AG08395 (cell line): Measurements from ENCODE around the gene SLC9A3.

Experiments used
- DNase-seq: peaks from one replicate; pipeline ENCODE4 v3.0.0; 2012; ENCODE audit warnings: mixed read lengths, low spot score

The SLC9A3 gene

GRCh38 chr5:538271-538771 is 14.1 kb upstream of the SLC9A3 start:
- DNase-seq = no peak

GRCh38 chr5:537621-538071 is 13.4 kb upstream of the SLC9A3 start:
- DNase-seq = no peak

GRCh38 chr5:537098-537497 is 12.8 kb upstream of the SLC9A3 start:
- no peak for DNase-seq

DNA sequence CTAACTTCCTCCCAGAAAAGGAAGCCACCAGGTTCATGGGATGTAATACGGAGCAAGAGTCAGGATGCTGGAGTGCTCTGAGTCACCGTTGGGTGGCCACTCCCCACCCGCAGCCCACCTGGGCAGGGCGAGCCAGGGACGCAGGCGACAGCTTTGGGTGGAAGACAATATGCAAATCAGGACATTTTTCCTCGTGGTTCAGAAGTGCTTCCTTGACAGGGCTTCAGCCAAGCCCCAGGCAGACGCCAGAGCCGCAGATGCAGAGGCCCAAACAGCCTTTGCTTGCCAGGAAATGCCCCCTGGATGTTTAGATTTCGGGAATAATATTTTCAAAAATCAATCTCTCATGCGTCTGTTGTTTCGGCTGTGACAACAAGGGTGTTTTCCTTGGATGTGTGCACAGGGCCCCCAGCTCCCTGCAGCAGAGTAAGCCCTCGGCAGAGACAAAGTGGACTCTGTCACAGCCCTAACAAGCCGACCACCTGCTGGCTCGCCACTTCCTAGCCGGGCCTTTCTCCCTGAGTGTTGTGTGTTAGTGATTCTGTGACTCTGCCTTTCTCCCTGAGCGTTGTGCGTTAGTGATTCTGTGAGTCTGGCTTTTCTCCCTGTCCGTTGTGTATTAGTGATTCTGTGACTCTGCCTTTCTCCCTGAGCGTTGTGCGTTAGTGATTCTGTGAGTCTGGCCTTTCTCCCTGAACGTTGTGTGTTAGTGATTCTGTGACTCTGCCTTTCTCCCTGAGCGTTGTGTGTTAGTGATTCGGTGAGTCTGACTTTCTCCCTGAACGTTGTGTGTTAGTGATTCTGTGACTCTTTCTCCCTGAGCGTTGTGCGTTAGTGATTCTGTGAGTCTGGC is 11.8 kb upstream of the SLC9A3 start:
- no peak for DNase-seq

DNA sequence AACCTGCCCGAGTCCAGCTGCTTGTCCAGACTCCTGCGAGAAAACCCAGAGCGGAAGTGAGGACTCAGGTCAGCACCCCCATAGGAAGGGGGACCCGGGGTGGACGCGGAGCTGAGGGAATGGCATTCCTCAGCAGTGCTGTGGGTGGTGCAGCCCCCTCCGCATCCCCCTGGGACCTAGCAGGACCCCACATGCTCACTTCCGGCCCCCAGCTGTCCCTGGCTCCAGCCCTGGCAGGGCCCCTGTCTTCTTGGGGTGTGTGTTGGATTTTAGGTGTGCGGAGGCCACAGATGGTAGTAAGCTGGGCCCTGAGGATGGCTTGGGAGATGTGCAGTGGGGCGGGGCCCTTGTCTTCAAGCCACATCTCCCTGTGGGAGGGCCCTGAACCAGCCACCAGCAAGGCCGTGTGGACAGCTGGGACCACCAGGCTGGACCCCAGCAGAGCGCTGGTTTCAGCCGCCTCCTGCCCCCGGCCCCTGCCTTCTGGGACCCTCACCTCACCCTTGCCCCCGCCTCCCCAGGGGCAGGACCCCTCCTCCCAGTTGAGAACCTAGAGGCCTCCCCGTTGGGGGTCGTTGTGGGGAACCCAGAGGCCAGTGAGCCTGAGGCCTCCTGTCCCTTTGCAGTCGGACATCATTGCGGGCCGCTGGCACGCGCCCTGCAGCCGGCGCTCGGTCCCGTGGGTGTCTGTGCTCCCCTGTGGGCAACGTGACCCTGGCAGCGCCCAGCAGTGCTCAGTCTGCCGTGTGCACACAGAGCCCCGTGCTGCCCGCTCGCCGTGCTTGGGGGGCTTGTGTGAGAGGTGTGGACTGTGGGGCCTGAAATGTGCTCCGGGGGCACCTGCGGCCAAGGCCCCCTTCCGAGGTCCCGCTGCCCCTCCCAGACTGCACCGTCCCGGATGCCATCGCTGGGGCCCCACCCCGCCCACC is 10.8 kb upstream of the SLC9A3 start:
- no peak for DNase-seq

DNA sequence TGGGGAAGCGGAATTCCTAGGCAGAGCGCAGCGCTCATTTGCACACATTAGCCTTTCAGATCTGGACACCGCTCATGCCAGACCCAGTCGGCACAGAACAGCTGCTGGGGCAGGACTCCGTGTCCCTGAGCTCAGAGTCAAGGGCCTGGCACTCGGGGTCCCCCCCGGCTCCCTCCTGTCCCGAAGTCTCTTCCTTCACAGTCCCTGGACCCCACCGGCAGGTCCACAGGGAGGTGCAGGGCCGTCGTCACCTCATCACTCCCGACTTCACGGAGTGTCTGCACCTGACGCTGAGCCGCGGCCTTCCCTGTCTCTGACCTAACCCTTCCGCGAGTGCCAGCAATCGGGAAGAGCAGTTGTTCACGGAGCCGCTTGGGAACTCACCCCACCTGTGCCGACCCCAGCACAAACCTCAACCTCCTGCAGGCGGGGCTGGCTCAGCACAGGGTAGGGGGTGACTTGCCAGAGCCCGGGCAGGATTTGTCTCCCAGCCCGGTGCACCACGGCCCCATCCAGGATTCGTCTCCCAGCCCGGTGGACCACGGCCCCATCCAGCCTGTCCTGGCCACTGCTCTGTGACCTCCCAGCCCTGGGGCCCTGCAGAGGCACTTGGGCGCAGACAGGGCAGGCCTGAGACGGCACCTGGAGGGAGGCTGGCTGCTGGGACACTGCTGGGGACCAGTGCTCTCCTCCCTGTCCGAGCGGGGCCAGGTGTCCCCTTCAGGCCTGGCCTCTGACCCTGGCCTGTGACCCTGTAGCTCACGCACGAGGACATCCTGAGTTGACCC is 9.9 kb upstream of the SLC9A3 start:
- no peak for DNase-seq

DNA sequence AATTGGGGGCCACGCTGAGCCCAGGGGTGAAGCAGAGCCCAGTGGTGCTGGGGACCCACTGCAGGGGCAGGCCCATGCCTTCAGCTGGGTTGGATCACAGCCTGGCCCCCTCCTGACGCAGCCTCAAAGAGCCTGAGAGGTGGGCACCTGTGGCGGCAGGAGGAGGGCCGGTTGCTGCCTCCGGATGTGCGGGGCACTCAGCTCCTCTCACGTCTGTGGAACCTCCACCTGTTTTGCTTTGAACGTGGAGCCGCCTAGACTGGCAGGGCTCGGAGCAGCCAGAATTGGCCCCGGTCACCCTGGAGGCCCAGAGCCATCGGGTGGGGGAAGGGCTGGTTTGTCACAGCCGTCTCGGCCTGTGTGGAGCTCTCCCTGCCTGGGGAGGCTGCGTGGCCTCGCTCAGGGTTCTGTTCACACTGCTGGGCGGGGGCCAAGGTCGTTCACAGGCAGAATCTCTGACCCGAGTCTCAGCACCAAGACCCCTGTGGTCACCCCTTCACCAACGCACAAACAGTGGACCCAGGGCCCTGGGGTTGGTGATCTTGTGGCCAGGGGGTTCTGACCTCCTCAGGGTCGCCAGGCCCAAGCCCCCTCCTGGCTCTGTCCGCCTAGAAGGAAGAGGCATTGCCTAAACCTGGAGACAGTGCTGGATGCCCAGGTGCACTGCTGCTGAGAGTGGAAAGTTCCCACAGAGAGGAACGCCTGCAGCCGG is 9.2 kb upstream of the SLC9A3 start:
- no peak for DNase-seq

DNA sequence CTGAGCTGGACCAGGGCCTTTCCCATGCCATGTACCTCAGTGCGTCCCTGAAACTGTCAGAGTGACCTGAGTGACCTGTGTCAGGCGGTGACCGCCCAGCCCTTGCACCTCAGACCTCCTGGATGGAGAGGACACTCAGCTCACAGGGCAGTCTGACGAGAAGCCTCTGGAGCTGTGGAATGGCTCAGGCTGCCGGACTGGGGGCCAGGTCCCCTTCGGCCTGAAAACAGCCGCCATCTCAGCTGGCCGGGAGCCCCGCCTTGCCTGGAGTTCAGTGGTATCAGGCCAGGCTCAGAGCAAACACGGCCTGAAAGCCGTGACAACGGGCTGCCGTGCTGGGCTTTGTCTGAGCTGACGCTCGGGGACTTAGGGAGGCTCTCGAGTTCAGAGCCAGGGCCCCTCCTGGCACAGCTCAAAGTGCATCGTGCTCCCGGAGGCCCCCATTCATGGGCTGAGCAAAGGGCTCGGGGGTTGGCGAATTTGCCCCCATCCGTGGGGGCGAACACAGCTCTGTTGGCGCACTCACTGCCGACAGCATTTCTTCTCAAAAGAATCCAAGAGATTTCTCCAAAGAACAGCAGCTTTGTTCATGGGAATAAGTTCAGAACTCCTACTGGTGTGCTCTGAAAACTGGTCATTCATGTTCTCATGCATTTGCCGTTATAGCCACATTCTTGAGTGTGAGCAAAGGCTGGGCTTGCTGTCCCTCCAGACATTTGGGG is 8.4 kb upstream of the SLC9A3 start:
- no peak for DNase-seq

- no peak for DNase-seq
Observed at GRCh38 chr5:531749-532315, 7.6 kb upstream of the SLC9A3 start.

- no peak for DNase-seq
Observed at GRCh38 chr5:531101-531748, 7.0 kb upstream of the SLC9A3 start.

DNA sequence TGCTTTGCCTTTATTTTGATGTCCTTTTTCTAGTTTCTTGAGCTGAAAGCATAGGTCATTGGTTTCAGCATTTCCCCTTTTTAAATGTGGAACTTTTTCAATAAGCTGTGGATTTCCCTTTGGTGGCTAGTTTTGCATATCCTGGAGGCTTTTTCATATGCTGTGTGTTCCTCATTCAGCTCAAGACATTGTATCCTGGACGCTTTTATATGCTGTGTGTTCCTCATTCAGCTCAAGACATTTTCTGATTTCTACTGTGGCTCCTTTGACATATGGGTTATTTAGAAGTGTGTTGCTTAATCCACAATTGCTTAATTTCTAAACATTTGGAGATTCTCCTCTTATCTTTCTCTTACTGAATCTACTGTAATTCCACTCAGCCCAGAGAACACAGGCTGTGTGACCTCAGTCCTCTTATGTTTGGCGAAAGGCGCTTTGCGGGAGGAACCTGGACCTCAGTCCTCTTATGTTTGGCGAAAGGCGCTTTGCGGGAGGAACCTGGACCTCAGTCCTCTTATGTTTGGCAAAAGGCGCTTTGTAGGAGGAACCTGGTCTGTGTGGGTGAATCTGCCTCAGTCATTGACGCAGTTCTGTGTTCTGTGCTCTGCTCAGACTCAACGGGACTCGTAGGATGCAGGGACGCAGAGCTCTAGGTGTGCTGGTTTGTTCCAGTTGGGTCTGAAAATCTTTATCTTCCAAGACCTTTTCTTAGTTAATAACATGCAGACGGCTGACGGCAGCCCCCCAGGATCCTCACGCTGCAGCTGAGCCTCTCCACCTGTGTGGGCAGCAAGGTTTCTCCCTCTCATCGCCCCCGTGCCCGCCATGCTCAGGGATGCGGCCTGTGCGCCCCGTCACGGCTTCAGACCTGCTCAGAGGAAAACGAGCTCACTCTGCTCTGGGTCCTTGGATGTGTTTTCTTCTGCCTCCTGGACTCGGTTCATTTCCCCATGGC is 6.0 kb upstream of the SLC9A3 start:
- no peak for DNase-seq

- DNase-seq = no peak
Observed at GRCh38 chr5:528629-529511, 4.6 kb upstream of the SLC9A3 start.

DNA sequence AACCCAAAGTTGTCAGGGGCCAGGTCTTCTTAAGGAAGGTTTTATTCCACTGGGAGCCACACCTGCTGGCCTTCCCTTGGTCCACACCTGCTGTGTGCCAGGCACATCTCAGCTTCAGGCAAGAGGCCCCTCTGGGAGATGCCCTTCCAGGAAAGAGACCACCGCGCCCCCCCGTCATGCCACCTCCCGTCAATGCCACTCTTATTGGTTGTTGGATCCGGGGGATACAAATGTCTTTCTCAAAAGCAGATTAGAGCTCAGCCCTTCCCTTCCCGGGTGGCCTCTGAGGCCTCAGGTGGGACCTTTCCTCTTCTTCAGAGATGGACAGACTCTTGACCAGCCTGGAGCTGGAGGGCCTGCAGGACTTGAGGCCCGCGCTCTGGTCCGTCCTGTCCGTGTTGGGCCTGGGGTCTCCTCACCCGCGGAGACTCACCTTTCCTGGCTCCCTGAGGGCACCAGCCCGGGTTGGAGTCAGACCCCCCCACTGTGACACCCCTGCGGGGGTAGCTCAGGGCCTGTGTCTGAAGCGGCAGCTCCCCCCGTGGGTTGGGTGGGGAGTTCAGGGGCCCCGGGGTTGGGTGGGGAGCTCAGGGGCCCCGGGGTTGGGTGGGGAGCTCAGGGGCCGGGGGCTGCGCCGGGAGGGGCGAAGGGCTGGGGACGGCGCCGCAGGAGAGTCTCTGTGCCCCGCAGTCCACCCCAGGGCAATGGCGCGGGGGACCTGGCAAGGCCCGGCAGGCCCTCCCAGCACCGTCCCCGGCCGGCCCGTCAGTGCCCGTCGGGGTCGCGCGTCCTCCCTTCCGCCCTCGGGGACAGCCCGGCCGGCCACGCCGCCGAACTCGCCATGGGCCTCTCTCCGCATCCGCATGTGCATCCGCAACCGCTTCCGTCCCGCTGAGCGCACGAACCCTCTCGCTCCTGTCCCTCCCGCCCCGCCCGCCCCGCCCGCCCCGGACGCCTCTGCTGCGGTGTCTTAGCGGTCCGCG is 3.7 kb upstream of the SLC9A3 start:
- DNase-seq = no peak

GRCh38 chr5:526456-527088 is 2.3 kb upstream of the SLC9A3 start:
- no peak for DNase-seq

DNA sequence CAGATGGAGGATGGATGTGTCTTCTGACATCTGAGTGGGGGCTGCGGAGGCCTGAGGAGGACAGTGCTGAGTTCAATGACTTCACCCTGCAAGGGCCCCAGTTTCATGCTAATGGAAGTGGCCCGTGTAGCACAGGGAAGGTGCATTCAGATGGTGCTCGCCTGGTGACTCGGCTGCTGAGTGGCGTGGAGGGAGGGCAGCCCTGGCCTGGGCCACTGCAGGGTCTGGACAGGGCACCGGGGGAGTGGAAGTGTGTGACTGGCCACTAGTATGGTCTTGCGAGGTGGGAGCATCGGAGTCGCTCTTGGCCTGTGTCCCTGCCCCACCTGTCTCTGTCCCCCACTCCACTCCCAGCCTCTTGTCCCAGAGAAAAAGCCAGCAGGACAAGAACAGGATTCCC is 1.7 kb upstream of the SLC9A3 start:
- no peak for DNase-seq
